ENCODE results near the gene MYOG.

MYOG gene

GRCh38 chr1:203103829-203104495, 18.1 kb upstream of the MYOG start:
- DNase-seq (ENCODE audit: extremely low read depth, low read depth): no peak
- no peak overlapping the region for H3K4me3 ChIP-seq (replicated peaks; ENCODE audit: low read depth, low read length)
- no peak for TF ChIP-seq CTCF (IDR thresholded peaks at IDR 0.05; ENCODE audit: low read depth, low read length, missing control alignments)

- no peak overlapping the region for H3K4me3 ChIP-seq (replicated peaks; ENCODE audit: low read depth, low read length)
- no peak for TF ChIP-seq CTCF (IDR thresholded peaks at IDR 0.05; ENCODE audit: low read depth, low read length, missing control alignments)
- no peak for DNase-seq (ENCODE audit: extremely low read depth, low read depth)
These were observed 17.4 kb upstream of the MYOG start for GRCh38 chr1:203103216-203103615.

GRCh38 chr1:203101813-203102634, 16.2 kb upstream of the MYOG start:
- TF ChIP-seq CTCF (IDR thresholded peaks at IDR 0.05; ENCODE audit: low read depth, low read length, missing control alignments): no peak
- no peak overlapping the region for H3K4me3 ChIP-seq (replicated peaks; ENCODE audit: low read depth, low read length)
- DNase-seq (ENCODE audit: extremely low read depth, low read depth): no peak

- no peak for TF ChIP-seq CTCF (IDR thresholded peaks at IDR 0.05; ENCODE audit: low read depth, low read length, missing control alignments)
- no peak overlapping the region for H3K4me3 ChIP-seq (replicated peaks; ENCODE audit: low read depth, low read length)
- no peak for DNase-seq (ENCODE audit: extremely low read depth, low read depth)
These were observed 14.7 kb upstream of the MYOG start for GRCh38 chr1:203100516-203100869.

GRCh38 chr1:203099805-203100515, 14.1 kb upstream of the MYOG start:
- no peak for DNase-seq (ENCODE audit: extremely low read depth, low read depth)
- TF ChIP-seq CTCF (IDR thresholded peaks at IDR 0.05; ENCODE audit: low read depth, low read length, missing control alignments): no peak
- H3K4me3 ChIP-seq (replicated peaks; ENCODE audit: low read depth, low read length): no peak overlapping the region

GRCh38 chr1:203098914-203099520, 13.2 kb upstream of the MYOG start:
- no peak for DNase-seq (ENCODE audit: extremely low read depth, low read depth)
- TF ChIP-seq CTCF (IDR thresholded peaks at IDR 0.05; ENCODE audit: low read depth, low read length, missing control alignments): no peak
- no peak overlapping the region for H3K4me3 ChIP-seq (replicated peaks; ENCODE audit: low read depth, low read length)

All from HFF-Myc (cell line).